ENCODE measurements around the gene MTREX. TPM values are rescaled to one million over a fixed set of nuclear protein-coding genes. Genes with fewer than 3 reads are reported as not detected.

The MTREX gene
- total RNA-seq = 10 to 100 TPM; 72.9 to 95.9 TPM

GRCh38 chr5:55307383-55308253 is at the start of gene MTREX, which contains the start of gene DHX29:
MTREX (plus strand) TSS chr5:55307989; CDS start chr5:55308014, 25 bp downstream.
DHX29 (minus strand) TSS chr5:55307694; CDS start chr5:55307573, 121 bp downstream.
- ATAC-seq (peak; percentile 98 to 99), DNase-seq (ENCODE audit: low spot score) (peak; percentile 91)
- no peaks in the 10 kb centered on the region for H3K27me3 Mint-ChIP-seq
- peaks cover 7% of the 10 kb centered on the region for H3K36me3 Mint-ChIP-seq
- no peak within 1 kb of the TSS for H3K27ac Mint-ChIP-seq
- no peaks in the 10 kb centered on the region for H3K9me3 Mint-ChIP-seq
- peaks cover 14 to 19% of the 10 kb centered on the region in 2 donors for H3K4me1 Mint-ChIP-seq (ENCODE audit: low read depth in 2 of 2)
- no peak within 1 kb of the TSS for H3K4me3 Mint-ChIP-seq

- Mint-ChIP-seq H3K27ac (no peak overlapping the region), H3K36me3 (peaks cover 13% of the 10 kb centered on the region), H3K4me1 (ENCODE audit: low read depth in 2 of 2) (no peaks in the 10 kb centered on the region), H3K27me3 (no peaks in the 10 kb centered on the region), H3K9me3 (no peaks in the 10 kb centered on the region), H3K4me3 (no peak overlapping the region)
- no peak for ATAC-seq
- DNase-seq (ENCODE audit: low spot score) = no peak
Observed at GRCh38 chr5:55258339-55258738, 49.5 kb upstream of the MTREX start.

GRCh38 chr5:55276771-55277170 is 31.0 kb upstream of the MTREX start:
- no peak for ATAC-seq
- no peaks in the 10 kb centered on the region for H3K4me1 Mint-ChIP-seq (ENCODE audit: low read depth in 2 of 2)
- no peak for DNase-seq (ENCODE audit: low spot score)
- no peak overlapping the region for H3K4me3 Mint-ChIP-seq
- H3K9me3 Mint-ChIP-seq = no peaks in the 10 kb centered on the region
- peaks cover 26% of the 10 kb centered on the region for H3K36me3 Mint-ChIP-seq
- no peak overlapping the region for H3K27ac Mint-ChIP-seq
- no peaks in the 10 kb centered on the region for H3K27me3 Mint-ChIP-seq

GRCh38 chr5:55278778-55279177 is 29.0 kb upstream of the MTREX start:
- ATAC-seq = no peak
- Mint-ChIP-seq H3K36me3 (peaks cover 30% of the 10 kb centered on the region), H3K27ac (no peak overlapping the region)

GRCh38 chr5:55286411-55286933 is 21.3 kb upstream of the MTREX start:
- DNase-seq (ENCODE audit: low spot score) (no peak), ATAC-seq (no peak)
- Mint-ChIP-seq H3K27ac (no peak overlapping the region), H3K36me3 (peaks cover 24% of the 10 kb centered on the region), H3K4me3 (no peak overlapping the region), H3K27me3 (no peaks in the 10 kb centered on the region), H3K9me3 (no peaks in the 10 kb centered on the region), H3K4me1 (ENCODE audit: low read depth in 2 of 2) (no peaks in the 10 kb centered on the region)

More at GRCh38 chr5:55278778-55279177, 29.0 kb upstream of the MTREX start:
- no peak overlapping the region for H3K4me3 Mint-ChIP-seq
- H3K4me1 Mint-ChIP-seq (ENCODE audit: low read depth in 2 of 2) = no peaks in the 10 kb centered on the region
- H3K9me3 Mint-ChIP-seq = no peaks in the 10 kb centered on the region
- no peak for DNase-seq (ENCODE audit: low spot score)
- H3K27me3 Mint-ChIP-seq = no peaks in the 10 kb centered on the region

- DNase-seq (ENCODE audit: low spot score) (no peak), ATAC-seq (no peak)
- Mint-ChIP-seq H3K4me3 (no peak overlapping the region), H3K4me1 (ENCODE audit: low read depth in 2 of 2) (no peaks in the 10 kb centered on the region), H3K36me3 (peaks cover 38% of the 10 kb centered on the region), H3K27me3 (no peaks in the 10 kb centered on the region), H3K27ac (no peak overlapping the region), H3K9me3 (no peaks in the 10 kb centered on the region)
Observed at GRCh38 chr5:55289808-55290207, 18.0 kb upstream of the MTREX start.

GRCh38 chr5:55290991-55291390 is 16.8 kb upstream of the MTREX start:
- no peak for DNase-seq (ENCODE audit: low spot score)
- H3K4me1 Mint-ChIP-seq (ENCODE audit: low read depth in 2 of 2) = no peaks in the 10 kb centered on the region
- no peak for ATAC-seq
- H3K9me3 Mint-ChIP-seq = no peaks in the 10 kb centered on the region
- no peaks in the 10 kb centered on the region for H3K27me3 Mint-ChIP-seq
- no peak overlapping the region for H3K4me3 Mint-ChIP-seq
- no peak overlapping the region for H3K27ac Mint-ChIP-seq
- peaks cover 38% of the 10 kb centered on the region for H3K36me3 Mint-ChIP-seq

GRCh38 chr5:55294935-55295334 is 12.9 kb upstream of the MTREX start:
- no peaks in the 10 kb centered on the region for H3K27me3 Mint-ChIP-seq
- peaks cover 25% of the 10 kb centered on the region for H3K36me3 Mint-ChIP-seq
- DNase-seq (ENCODE audit: low spot score) (no peak), ATAC-seq (no peak)
- no peak overlapping the region for H3K4me3 Mint-ChIP-seq
- no peak overlapping the region for H3K27ac Mint-ChIP-seq
- no peaks in the 10 kb centered on the region for H3K9me3 Mint-ChIP-seq
- H3K4me1 Mint-ChIP-seq (ENCODE audit: low read depth in 2 of 2) = peaks cover 0 to 5% of the 10 kb centered on the region in 2 donors

- H3K27me3 Mint-ChIP-seq = no peaks in the 10 kb centered on the region
- no peaks in the 10 kb centered on the region for H3K9me3 Mint-ChIP-seq
- DNase-seq (ENCODE audit: low spot score) (no peak), ATAC-seq (no peak)
- no peak overlapping the region for H3K27ac Mint-ChIP-seq
- H3K4me1 Mint-ChIP-seq (ENCODE audit: low read depth in 2 of 2) = peaks cover 8 to 11% of the 10 kb centered on the region in 2 donors
- H3K36me3 Mint-ChIP-seq = peaks cover 7% of the 10 kb centered on the region
- no peak overlapping the region for H3K4me3 Mint-ChIP-seq
Observed at GRCh38 chr5:55300890-55301289, 6.9 kb upstream of the MTREX start.

GRCh38 chr5:55303238-55303690 is 4.5 kb upstream of the MTREX start:
- Mint-ChIP-seq H3K36me3 (peaks cover 7% of the 10 kb centered on the region), H3K27ac (peak overlapping the region in 1 of 2 donors; percentile 9), H3K4me3 (no peak overlapping the region), H3K9me3 (no peaks in the 10 kb centered on the region), H3K27me3 (no peaks in the 10 kb centered on the region), H3K4me1 (ENCODE audit: low read depth in 2 of 2) (peaks cover 8 to 11% of the 10 kb centered on the region in 2 donors)
- ATAC-seq (no peak), DNase-seq (ENCODE audit: low spot score) (no peak)

GRCh38 chr5:55304584-55304983 is 3.2 kb upstream of the MTREX start:
- Mint-ChIP-seq H3K36me3 (peaks cover 7% of the 10 kb centered on the region), H3K27ac (no peak overlapping the region), H3K4me3 (no peak overlapping the region), H3K9me3 (no peaks in the 10 kb centered on the region), H3K27me3 (no peaks in the 10 kb centered on the region), H3K4me1 (ENCODE audit: low read depth in 2 of 2) (peaks cover 8 to 9% of the 10 kb centered on the region in 2 donors)
- DNase-seq (ENCODE audit: low spot score) (no peak), ATAC-seq (no peak)

- peaks cover 7 to 8% of the 10 kb centered on the region in 2 donors for H3K4me1 Mint-ChIP-seq (ENCODE audit: low read depth in 2 of 2)
- no peaks in the 10 kb centered on the region for H3K9me3 Mint-ChIP-seq
- DNase-seq (ENCODE audit: low spot score) = no peak
- no peaks in the 10 kb centered on the region for H3K27me3 Mint-ChIP-seq
- peaks cover 7% of the 10 kb centered on the region for H3K36me3 Mint-ChIP-seq
- no peak for ATAC-seq
- H3K27ac Mint-ChIP-seq = no peak overlapping the region
- no peak overlapping the region for H3K4me3 Mint-ChIP-seq
Observed at GRCh38 chr5:55305345-55305744, 2.4 kb upstream of the MTREX start.

GRCh38 chr5:55306641-55307382 is 977 bp upstream of the MTREX start:
- ATAC-seq (no peak), DNase-seq (ENCODE audit: low spot score) (no peak)
- Mint-ChIP-seq H3K36me3 (peaks cover 7% of the 10 kb centered on the region), H3K4me1 (ENCODE audit: low read depth in 2 of 2) (peaks cover 11 to 16% of the 10 kb centered on the region in 2 donors), H3K9me3 (no peaks in the 10 kb centered on the region), H3K4me3 (no peak overlapping the region), H3K27me3 (no peaks in the 10 kb centered on the region), H3K27ac (no peak overlapping the region)

Measured in natural killer cell treated with Interleukin-12 subunit alpha and Interleukin-12 subunit beta and Interleukin-15 and Interleukin-18, amount 100 ng/mL, for 72 hours (primary cell).